ENCODE measurements around the gene FBXO42.
"Not testable (repeated sequence)": the region's sequence is repeated elsewhere in the genome, so short reads cannot be mapped to it uniquely, and the experiment has no call there.

Gene FBXO42

GRCh38 chr1:16372535-16373285 lies 20.4 kb upstream of the FBXO42 start:
- DNase-seq (ENCODE audit: low read depth in 2 of 2): no peak

- DNase-seq (ENCODE audit: low read depth in 2 of 2): no peak
Observed at GRCh38 chr1:16371725-16372124, 19.4 kb upstream of the FBXO42 start.

- DNase-seq (ENCODE audit: low read depth in 2 of 2): no peak
Observed at GRCh38 chr1:16369821-16370220, 17.5 kb upstream of the FBXO42 start.

DNA sequence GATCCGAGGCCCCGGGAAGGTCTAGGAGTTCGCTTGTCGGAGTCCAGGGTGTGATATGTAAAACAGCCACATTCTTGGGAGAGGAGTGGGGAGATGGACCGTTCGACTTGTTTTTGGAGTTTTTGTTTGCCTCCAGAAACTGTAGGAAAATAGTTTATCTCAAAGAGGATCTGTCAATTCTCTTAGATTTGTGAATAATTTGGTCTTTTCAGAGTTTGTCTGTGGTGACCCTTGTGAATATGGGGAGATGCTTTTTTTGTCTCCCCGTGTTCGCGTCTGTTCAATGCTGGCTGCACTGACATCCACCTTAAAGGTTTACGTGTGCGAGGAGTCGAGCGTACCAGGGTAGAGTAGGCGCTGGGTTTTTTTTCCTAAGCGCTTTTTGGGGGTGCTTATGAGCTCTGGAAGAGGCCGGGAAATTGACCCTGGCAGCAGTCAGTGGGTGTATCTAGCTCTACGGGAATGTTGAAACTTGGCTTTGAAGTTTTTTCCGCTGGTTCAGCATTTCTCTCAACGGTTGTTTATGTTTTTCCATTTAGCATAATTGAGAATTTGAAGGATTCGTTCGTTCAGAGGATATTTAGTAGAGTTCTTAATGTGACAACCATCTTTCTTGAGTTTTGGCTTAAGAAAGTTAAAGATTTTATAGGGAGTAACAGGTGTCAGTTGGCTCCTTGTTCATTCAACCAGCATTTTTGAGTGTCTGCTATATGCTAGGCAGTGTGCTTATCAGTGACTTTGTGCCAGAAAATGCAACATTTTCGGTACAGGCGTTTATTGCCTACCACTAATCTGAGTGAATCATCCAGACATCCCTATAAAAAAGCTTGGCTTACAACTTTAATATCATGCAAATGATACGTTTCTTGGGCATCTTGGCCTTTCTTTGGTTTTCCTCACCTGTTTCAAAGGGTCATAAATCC lies 15.9 kb upstream of the FBXO42 start:
- no peak for DNase-seq (ENCODE audit: low read depth in 2 of 2)

DNA sequence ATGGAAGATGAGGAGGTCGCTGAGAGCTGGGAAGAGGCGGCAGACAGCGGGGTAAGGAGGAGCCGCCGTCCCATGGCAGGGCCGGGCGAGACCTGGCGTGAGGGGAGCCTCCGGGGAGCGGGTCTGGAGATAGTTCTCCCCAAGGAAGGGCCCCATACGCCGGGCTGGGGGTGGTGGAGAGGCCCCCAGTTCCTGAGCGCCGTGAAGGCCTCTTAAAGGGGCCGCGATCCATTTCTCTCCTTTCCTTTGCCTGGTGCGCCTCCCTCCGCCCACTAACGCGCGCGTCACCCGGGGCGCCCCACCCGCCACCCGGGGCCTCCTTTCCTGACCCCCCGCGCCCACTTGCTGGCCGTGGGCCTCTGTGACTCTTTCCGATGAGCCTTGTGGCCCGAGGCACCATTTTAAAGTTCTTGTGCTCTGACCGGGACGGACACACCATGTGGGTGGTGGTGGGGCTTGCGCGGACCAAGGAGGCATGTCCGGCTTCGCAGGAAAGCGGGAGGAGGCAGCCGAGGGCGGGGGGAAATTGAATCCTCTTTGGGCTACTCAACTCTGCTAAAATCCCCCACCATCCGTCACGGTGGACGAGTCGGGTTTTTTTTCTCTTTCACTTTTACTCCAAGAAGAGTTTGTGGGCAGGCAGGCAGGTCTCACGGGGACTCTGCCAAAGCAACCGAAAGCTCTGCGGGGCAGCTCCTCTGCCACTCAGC lies 15.1 kb upstream of the FBXO42 start:
- peak; percentile 77 to 80 for DNase-seq (ENCODE audit: low read depth in 2 of 2)

- DNase-seq (ENCODE audit: low read depth in 2 of 2): peak; percentile 93
Observed at GRCh38 chr1:16366722-16367257, 14.5 kb upstream of the FBXO42 start, which contains the start of gene SZRD1. Gene SZRD1 (plus strand): TSS chr1:16367242. CDS start chr1:16367258, 16 bp downstream.

GRCh38 chr1:16365146-16365498 lies 12.8 kb upstream of the FBXO42 start:
- DNase-seq (ENCODE audit: low read depth in 2 of 2): not testable (repeated sequence)

DNA sequence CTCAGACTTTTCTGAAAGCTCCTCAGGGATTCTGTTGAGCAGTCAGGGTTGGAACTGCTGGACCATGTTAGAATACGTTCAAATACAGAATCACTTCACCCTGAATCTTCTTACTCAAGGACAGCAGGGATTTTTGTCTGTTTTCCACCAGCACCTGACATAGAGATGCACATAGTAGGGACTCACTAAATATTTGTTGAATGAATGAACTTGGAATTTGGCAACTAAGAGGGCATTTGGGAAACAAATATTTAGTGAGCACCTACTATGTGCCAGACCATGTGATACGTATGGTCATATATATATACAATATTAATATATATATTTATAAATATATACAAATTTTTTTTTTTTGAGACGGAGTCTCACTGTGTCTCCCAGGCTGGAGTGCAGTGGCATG lies 4.6 kb upstream of the FBXO42 start:
- no peak for DNase-seq (ENCODE audit: low read depth in 2 of 2)

- no peak for DNase-seq (ENCODE audit: low read depth in 2 of 2)
Observed at GRCh38 chr1:16354619-16355018, 2.3 kb upstream of the FBXO42 start.

DNA sequence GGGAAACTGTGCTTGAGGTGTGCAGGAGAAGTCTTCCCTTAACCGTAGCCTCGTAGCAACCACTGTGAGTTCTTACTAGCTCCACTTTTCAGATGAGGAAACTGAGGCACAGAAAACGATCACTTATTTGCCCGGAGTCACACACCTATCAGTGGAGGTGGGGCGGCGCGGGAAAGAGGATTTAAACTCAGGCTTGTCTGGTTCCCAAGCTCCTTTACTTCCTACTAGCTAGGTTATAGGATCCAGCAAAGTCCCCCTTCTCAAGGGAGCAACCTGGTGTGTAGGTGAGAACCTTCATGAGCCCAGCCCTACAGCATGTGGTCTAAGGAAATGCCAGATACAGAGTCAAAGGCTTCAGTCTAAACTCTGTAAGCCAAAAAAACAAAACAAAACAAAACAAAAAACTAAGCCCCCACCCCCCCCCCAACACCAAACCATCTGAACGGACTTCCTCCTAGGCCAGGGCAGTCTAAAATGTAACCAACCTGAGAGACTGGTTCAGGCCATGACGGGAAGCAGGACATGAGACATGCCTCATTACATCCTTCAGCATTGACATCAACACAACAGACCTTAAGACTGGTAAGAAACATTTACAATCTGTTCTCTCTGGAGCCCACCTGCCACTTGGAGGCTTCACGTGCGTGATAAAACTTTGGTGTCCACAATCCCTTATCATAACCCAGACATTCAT lies 709 bp upstream of the FBXO42 start:
- no peak for DNase-seq (ENCODE audit: low read depth in 2 of 2)

- DNase-seq (ENCODE audit: low read depth in 2 of 2): no peak
Observed at GRCh38 chr1:16351456-16351993, 755 bp downstream of the FBXO42 start.

DNA sequence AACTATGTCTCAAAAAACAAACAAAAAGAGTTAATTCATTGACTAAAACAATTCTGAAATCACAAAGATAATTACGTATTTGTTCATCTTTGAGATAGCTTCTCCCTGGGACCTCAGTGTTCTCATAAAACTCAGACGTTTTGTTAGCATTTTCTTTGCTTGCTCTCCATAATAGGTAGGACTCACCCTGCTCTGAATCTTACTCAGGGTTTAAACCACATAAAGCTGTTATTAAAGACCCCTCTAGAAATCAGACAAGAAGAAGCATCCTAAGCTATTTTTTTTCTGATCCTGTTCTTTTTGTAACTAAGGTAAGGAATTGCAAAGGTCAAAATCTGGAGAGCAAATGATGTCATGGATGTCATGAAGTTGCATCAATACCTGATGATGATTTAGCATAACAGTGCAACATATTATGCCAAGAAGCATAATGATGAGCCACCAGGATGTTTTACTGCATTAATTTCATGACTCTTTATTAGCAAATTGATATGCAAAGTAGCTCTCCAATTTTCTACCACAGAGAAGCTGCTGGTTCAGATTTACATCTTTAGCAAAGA lies 2.4 kb downstream of the FBXO42 start:
- DNase-seq (ENCODE audit: low read depth in 2 of 2): no peak

- DNase-seq (ENCODE audit: low read depth in 2 of 2): no peak
Observed at GRCh38 chr1:16348414-16349182, 3.7 kb downstream of the FBXO42 start.

- not testable (repeated sequence) for DNase-seq (ENCODE audit: low read depth in 2 of 2)
Observed at GRCh38 chr1:16343276-16343675, 9.0 kb downstream of the FBXO42 start.

GRCh38 chr1:16342331-16343062 lies 9.8 kb downstream of the FBXO42 start:
- no peak for DNase-seq (ENCODE audit: low read depth in 2 of 2)

DNA sequence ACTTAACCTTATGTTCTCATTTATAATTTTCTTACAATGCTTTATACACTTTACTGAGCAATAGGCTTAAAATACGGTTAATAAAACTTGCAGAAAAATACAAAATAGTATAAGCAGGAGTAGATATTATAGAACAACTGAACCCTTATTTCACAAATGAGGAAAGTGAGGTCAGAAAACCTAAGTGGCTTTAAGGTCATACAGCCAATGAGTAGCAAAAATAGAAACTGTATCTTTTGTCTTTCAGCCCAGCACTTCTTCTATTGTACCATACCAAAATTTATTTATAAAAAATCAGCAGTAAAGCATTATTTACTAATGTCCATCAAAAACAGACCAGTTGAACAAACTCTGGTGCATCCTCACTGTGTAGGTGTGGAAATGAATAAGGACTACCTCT lies 11.6 kb downstream of the FBXO42 start:
- no peak for DNase-seq (ENCODE audit: low read depth in 2 of 2)

DNA sequence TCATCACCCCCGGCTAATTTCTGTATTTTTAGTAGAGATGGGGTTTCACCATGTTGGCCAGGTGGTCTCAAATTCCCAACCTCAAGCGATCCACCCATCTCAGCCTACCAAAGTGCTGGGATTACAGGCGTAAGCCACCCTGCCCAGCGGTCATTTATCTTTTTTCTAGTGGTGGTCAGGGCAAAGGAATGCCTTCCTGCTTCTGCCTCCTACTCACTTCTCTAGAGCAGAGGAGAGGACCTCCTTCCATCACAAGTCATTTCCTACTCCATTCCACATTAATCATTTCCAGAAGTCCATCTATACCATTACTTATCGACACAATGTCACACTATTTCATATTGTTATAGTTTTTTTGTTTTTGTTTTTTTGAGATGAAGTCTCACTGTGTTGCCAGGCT lies 13.3 kb downstream of the FBXO42 start:
- DNase-seq (ENCODE audit: low read depth in 2 of 2): no peak

DNA sequence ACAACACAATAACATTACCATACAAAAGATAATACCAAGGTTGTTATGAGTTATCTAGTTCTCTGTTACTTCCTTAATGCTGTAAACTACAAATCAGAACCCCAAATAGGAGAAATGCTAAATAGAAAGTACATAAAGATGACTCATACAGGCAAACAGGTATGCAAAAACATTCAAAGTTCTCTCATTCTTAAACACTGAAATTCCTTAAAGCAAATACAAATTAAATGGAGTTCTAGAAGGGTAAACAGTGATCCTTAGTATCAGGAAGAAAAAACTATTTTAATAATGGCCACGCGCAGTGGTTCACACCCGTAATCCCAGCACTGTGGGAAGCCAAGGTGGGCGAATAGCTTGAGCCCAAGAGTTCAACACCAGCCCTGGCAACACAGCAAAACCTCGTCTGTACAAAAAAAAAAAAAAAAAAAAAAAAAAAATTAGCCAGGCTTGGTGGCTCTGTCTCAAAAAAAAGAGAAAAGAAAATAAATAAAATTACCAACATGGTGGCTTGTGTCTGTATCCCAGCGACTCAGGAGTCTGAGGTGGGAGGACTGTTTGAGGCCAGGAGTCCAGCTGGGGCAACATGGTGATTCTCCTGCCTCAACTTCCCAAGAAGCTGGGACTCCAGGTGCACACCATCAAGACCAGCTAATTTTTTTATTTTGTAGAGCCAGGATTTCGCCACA lies 17.5 kb downstream of the FBXO42 start:
- no peak for DNase-seq (ENCODE audit: low read depth in 2 of 2)

Data from stimulated activated CD4-positive, alpha-beta T cell treated with anti-CD3 and anti-CD28 coated beads, Interleukin-15, amount 100 ng/mL, for 48 hours (primary cell).